NCI-H82 treated with DMSO at 0.1 percent for 48 hours (cell line): Measurements from ENCODE around the gene CNTFR.
A peak's percentile ranks its signal among the peaks of the same experiment; 100 is the strongest.
"Not testable (repeated sequence)": the region's sequence is repeated elsewhere in the genome, so short reads cannot be mapped to it uniquely, and the experiment has no call there.

Source experiments
- DNase-seq: peaks from one replicate; lab custom pipeline; 2025; ENCODE audit not compliant: unreplicated experiment; lab: John Stamatoyannopoulos, UW

The CNTFR gene, protein sequence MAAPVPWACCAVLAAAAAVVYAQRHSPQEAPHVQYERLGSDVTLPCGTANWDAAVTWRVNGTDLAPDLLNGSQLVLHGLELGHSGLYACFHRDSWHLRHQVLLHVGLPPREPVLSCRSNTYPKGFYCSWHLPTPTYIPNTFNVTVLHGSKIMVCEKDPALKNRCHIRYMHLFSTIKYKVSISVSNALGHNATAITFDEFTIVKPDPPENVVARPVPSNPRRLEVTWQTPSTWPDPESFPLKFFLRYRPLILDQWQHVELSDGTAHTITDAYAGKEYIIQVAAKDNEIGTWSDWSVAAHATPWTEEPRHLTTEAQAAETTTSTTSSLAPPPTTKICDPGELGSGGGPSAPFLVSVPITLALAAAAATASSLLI

GRCh38 chr9:34589636-34590380 lies at the start of gene CNTFR:
CNTFR (minus strand) TSS chr9:34589724; CDS start chr9:34568981, 20,743 bp downstream.
- peak; percentile 18 for DNase-seq

DNA sequence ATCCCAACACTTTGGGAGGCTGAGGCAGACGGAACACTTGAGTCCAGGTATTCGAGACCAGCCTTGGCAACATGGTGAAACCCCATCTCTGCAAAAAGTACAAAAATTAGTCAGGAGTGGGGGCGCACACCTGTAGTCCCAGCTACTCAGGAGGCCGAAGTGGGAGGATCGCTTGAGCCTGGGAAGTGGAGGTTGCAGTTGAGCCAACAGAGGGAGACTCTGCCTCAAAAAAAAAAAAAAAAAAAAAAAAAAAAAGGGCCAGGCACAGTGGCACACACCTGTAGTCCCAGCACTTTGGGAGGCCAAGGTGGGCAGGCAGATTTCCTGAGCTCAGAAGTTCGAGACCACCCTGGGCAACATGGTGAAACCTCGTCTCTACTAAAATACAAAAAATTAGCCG lies 49.8 kb upstream of the CNTFR start:
- DNase-seq = not testable (repeated sequence)

- no peak for DNase-seq
These were observed 48.6 kb upstream of the CNTFR start for GRCh38 chr9:34638138-34638445.

- peak; percentile 64 for DNase-seq
These were observed 48.0 kb upstream of the CNTFR start, which contains the start of gene SIGMAR1 for GRCh38 chr9:34637356-34638137. SIGMAR1 (minus strand) TSS chr9:34637787; CDS start chr9:34637697, 90 bp downstream.

DNA sequence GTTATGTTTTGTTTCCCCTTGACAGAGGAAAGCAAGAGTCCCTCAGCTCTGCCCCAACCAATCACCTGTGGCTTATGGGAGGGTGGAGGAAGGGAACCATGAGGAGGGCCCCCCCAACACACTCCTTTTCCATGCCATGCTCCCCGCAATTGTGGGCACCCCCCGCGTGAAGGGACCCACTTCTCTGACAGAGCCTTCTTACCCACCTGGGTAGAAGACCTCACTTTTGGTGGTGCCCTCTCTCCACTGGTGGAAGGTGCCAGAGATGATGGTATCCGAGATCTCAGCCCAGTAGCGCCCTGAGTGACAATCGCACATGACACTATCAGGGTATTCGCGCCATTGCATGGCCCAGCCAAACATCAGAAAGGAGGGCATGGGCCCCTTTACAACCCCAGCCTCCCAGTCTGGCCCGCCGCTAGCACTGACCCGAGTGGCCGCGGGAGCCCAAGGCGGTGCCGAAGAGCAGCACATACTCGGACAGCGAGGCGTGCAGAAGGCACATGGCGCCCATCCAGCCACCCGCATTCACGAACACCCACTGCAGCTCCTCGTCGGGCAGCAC lies 47.3 kb upstream of the CNTFR start:
- DNase-seq = no peak

- DNase-seq = no peak
These were observed 46.0 kb upstream of the CNTFR start for GRCh38 chr9:34635556-34635955.

DNA sequence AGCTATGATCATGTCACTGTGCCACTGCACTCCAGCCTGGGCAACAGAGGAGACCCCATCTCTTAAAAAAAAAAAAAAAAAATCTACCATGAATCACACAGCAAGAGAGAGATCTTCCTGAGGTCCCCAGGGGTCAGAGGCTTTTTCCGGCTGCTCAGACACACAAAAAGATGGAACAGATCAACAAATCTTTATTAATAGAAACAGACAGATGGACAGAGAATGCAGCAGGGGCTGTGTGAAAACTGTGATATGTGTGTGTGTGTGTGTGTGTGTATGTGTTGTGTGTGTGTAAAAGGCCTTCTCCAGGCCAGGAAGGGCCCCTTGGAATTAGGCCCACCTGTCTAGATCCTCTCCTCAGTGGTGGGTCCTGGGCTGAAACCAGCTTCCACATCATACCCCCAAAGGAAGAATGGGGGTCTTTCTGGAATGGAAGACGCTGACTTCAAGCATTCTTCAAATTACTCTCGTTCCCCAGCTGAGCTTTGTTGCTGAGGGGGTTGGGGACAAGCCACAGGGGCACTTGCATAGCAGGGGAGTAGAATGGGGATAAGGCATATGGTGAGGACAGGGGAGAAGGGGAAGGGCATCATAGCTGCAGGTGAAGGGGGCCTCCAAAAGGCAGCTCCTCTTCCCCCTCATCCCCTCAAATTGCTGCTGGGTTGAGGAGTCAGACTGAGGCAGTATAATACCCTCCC lies 45.2 kb upstream of the CNTFR start:
- no peak for DNase-seq

DNA sequence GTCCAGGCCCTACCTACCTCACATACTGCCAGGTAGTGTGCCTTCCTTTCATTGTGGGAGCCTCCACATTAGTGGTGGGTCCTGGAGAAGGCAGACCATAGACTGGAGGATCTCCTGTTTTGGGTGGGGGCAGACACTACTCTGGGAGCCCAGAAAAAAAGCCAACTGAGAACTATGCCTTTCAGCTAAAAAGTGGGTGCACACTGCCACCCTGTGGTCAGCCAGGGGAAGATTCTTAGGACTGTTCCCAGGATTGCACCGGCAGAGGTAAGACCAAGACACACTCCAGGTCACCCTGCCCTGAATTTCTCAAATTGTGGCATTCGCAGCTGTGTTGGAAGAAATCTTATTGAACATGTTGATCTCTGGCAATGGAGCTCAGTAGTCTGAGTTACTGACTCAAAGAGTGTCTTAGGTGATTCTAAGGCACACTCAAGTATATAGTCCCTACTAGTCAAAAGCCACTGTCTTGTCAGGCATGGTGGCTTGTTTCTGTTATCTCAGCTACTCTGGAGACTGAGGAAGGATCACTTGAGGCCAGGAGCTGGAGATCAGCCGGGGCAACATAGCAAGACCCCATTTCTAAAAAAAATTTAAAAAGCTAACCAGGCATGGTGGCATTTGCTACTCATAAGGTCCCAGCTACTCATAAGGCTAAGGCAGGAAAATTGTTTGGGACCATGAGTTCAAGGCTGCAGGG lies 44.5 kb upstream of the CNTFR start:
- DNase-seq = peak; percentile 65

DNA sequence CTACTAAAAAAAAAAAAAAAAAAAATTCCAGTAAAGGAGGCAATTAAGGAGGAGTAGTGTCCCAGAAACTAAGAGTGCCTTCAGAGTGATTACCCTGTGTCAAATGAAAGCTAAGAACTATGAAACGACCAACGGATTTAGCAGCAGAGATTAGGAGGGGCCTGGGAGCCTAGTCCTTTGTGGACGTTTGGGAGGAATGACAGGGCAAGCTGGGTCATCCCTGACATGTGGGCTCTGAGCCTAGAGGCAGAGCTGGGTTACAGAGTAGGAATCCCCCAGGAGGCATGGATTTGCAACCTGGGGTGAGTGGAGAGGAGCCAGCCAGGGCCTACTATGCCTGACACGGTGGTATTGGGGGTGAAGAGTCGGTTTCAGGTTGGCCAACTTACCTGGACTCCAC lies 43.6 kb upstream of the CNTFR start:
- no peak for DNase-seq

- DNase-seq = no peak
These were observed 41.1 kb upstream of the CNTFR start for GRCh38 chr9:34630402-34631154.

- no peak for DNase-seq
These were observed 39.9 kb upstream of the CNTFR start for GRCh38 chr9:34629491-34629808.

DNA sequence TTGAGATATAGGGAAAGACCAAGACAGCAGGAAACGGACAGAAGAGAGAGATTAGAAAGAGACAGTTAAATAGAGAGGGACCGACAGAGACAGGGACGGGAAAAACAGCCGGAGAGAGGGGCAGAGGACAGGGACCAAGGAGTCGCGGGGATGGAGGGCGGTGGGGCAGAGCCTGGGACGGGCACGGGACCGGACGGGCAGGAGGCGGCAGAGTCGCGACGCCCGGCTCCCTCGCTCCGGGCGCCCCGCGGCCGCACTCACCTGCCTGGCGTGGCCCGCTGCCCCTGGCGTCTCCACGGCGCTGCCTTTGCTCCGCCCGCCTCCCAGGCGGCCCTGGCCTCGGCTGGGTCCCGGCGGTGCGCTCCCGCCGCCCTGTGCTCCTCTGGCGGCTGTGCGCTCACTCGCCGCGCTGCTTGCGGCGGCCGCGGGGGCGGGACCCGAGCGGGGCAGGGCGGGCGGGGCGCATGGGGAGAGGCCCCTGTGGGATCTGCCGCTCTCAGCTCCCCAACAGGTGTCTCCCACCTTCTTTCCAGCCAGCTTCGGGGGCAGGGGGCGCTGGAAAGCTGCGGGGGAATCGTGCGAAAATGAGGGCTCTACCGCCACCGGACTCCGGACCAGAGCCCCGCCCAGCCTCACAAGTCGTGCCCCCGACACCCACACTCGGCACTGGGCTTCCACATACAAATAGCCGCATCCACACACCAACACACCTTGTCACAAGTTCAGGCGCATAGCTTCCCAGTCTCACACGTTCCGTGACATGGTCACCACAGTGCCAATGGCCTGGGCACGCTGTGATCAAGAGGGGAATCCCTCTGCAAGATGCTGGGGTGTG lies 39.3 kb upstream of the CNTFR start, which contains the start of gene ARID3C:
TSS of gene ARID3C (minus strand) at position 411 of the 835 bp plus-strand sequence. CDS start 1,052 bp downstream, outside the sequence.
- no peak for DNase-seq

GRCh38 chr9:34627716-34628655 lies 38.5 kb upstream of the CNTFR start:
- no peak for DNase-seq

GRCh38 chr9:34625186-34625486 lies 35.6 kb upstream of the CNTFR start:
- DNase-seq = no peak

DNA sequence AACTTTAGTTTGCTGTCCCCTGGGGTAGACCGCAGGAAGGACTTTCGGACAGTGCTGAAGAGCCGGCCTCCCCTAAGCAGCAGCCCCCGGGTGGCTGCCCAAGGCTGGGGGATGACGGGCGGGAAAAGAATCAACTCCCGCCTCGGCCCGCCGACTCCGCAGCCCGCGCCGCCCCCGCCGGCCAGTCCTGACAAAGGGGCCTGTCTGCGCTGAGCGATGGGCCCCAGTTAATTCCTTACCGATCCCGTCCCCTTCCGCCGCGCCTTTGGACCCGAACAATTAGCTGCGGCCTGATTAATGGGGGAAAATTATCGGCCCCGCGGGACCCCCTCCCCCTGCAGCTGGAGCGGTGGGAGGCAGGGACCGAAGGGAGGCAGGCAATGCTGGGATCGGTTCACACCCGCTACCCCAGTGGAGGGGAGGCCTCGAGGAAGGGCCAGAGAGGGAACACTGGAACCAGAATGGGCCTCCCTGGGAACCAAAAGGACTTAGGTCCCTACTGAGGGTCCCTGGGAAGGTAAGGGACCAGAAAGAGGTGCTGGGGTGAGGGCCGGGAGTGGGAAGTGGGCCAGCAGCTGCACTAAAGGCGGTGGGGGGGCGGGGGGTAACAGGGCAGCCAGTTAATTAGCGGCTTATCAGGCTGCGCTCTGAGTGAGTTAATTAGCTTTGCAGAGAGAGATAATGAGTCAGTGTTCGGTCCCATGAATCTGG lies 35.1 kb upstream of the CNTFR start:
- DNase-seq = peak; percentile 38

DNA sequence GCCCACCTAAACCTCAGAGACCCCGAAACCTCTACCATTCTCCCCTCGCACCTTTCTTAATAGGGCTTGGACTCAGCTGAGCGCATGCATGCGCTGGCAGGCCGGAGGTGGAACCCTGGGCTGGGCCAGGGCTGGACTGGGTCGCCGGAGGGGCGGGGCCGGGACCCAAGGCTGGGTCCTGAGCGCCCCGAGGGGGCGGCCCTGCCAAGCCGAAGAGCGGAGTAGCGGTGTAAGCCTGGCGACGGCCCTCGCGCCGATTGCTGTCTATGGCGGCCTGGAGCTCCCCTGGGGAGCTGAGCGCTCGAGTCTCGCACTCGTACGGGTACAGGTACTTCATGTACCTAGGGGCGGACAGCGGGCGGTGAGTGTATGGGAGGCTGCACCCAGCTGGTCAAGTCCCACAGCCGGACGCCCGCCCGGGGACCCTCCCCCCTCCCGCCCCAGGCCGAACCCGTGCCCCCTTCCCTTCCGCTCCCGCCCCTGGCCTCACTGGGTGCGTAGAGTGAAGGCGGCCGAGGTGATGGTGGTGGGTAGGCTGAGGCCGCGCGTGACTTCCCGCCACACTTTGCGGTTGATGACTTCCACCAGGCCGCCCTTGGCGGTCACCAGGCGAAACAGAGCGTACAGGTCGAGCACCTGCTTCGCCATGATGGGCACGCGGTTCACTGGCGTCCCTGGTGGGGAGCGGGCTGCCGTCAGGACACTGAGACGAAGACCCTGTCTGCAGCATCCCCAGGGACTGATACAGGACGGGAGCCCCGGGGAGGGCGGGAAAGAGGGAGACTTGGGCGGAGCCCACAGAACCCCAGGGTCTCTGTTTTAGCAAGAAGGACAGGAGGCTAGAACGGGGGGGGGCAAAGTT lies 34.1 kb upstream of the CNTFR start:
- DNase-seq = no peak
